EL (cell line): Measurements from ENCODE around the gene CSH2.
"Not testable (repeated sequence)": the region's sequence is repeated elsewhere in the genome, so short reads cannot be mapped to it uniquely, and the experiment has no call there.

Experiments used
- DNase-seq: peaks from one replicate; pipeline ENCODE4 v3.0.0-alpha.2; 2016

The CSH2 gene

DNA sequence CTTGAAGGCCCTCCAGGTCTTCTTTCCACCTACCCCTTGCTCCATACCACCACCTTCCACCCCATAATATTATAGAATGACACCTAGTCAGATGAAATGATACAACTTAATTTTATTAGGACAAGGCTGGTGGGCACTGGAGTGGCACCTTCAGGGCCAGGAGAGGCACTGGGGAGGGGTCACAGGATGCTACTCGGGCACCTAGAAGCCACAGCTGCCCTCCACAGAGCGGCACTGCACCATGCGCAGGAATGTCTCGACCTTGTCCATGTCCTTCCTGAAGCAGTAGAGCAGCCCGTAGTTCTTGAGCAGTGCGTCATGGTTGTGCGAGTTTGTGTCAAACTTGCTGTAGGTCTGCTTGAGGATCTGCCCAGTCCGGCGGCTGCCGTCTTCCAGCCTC, 21.3 kb upstream of the CSH2 start:
- DNase-seq = not testable (repeated sequence)

DNA sequence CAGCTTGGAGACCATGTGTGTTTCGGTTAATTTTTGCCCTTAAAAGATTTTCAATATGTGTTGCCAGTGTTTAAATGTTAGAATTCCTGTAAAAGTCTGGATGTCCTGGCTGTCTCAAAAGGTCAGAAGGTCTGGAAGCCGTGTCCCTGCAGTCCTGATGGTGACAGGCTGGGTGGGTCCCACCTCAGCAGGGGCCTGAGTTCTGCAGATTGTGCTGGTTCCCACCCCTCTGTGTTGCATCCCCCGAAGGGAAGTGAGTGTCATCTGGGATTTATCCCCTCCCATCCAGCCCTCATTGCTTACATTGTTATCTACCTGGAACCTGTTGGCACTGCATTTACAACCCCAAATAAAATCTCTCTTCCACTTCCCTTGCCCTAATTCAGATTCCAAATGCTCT, 20.5 kb upstream of the CSH2 start:
- DNase-seq = not testable (repeated sequence)

DNA sequence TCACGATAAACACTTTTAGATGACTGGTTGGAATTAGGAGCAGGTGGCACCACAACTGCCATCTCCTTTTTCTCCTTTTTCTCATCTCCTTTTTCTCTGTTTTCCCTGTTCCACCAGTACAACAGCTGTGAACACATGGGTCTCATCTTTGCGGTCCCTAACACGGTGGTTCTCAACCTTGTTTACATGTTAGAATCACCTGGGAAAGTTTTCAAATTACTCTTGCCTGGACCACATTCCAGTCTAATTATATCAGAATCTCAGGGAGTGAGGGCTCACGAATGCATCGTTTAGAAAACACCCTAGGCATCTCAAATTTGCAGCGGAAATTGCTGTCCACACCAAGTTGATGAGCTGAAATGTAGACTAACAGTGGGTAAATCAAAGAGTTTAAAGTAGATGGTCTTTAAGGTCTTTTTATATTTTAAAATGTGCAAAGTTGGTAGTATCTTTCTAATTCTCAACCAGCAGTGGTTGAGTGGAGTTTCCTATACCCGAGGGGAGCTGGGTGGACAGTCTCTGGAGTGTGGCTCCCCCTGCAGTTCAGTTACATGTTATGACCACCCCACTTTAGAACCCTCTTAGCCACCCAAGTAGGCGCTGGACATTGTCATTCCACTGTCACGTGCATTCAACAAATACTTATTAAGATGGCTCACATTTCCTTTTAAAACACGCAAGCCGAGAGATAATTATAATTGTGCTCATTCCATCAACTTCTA, 19.0 kb upstream of the CSH2 start:
- DNase-seq = not testable (repeated sequence)

DNA sequence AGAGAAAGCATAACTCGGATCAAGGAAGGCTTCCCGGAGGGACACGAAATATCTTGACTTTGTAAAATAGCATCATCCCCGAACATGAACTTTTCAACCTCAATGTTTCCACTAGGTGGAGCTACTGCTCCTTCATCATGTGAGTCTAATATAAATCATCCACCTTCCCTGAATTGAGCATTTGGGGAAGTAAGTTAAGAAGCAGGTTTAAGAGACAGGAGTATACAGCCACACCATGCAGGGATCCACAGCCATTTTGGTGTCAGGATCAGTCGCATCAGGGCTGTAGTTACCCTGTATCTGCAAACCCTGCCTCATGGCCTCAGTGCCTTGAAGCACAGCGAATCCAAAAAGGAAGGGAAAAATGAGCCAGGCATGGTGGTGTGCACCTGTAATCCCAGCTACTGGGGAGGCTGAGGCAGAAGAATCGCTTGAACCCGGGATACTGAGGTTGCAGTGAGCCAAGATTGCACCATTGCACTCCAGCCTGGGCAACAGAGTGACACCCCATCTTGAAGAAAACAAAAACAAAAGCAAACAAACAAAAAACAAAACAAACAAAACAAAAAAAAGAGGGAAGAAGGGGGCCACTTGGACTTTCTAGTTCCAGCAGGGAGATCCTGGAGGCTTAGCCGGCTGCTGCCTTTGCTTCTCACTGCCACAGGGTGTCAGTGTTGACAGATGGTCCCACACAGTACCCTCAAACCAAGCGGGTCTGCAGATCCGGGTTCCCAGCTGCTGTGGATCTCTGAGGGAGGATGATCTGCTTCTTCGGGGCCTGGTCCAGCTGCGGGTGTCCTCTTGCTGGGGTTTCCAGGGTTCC, 15.8 kb upstream of the CSH2 start:
- DNase-seq = peak; percentile 56

DNA sequence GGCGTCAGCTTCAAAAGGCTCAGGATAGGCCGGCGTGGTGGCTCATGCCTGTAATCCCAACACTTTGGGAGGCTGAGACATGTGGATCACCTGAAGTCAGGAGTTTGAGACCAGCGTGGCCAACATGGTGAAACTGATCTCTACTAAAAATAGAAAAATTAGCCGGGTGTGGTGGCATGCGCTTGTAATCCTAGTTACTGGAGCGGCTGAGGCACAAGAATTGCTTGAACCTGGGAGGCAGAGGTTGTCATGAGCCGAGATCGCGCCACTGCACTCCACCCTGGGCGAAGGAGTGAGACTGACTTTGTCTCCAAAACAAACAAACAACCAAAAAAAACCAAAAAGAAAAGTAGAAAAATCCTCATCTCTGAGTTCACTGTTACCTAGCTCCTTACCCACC, 11.6 kb upstream of the CSH2 start:
- DNase-seq = not testable (repeated sequence)

DNA sequence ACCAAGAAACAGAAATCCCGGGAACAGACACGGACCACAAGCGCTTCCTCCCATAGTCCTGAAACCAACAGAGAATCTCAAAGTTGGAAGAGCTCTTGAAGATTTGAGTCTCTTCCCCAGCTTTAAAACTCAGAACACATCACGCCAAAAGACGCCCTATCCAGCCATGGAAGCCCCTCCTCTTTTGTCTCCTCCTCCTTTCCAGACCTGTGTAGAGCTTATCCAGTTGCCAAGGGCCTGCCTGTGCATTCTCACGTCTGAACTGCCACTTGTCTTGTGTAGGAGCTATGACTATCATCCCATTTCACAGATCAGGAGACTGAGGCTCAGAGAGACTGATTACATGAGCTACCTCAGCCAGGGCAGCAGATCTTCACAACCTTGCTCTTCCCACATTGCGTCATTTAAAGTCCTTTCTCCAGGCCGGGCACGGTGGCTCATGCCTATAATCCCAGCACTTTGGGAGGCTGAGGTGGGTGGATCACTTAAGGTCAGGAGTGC, 9.2 kb upstream of the CSH2 start:
- not testable (repeated sequence) for DNase-seq

DNA sequence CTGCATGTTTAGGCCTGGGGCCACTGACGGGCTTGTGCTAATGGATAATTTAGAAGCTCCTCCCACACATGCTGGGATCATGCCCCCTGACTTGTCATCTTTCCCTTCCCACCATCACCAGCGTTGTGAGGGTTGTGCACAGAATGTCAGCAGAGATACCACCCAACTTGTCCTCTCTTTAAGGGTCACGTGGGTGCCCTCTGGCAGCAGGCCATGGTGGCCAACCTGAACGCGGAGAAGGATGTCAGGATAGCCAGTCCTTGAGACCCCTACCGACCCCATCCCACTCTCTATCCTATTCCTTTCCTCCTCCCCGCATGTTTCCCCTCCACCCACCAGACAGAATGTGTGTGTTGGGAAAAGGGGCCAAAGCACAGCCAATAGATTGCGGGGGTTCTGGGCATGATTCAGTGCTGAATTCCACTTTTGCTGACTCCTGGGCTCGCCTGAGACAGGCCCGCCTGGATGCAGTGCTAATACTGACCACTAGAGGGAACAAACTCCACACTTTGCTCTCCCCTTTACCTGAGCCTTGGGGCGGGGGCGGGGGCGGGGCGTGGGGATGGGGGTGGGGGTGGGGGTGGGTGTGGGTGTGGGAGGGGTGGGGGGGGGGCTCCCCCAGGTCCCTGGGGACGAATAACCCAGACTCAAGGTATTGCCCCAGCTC, 8.6 kb upstream of the CSH2 start, which contains the start of gene GH2:
TSS of gene GH2 (minus strand) at position 10 of the 667 bp plus-strand sequence. CDS start 143 bp downstream, outside the sequence.
- DNase-seq = peak; percentile 68

DNA sequence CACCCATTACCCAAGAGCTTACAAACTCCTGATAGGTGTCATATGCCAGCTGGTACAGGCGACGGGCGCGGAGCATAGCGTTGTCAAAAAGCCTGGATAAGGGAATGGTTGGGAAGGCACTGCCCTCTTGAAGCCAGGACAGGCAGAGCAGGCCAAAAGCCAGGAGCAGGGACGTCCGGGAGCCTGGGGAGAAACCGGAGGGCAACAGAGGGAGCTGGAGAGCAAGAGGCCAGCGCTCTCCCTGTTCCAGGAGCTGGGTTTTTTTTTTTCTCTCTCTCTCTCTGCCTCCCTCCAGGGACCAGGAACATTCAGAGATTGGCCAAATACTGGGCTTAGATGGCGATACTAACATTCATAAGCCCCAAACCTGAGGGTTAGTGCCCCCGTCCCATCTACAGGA, 7.9 kb upstream of the CSH2 start:
- peak; percentile 14 for DNase-seq

DNA sequence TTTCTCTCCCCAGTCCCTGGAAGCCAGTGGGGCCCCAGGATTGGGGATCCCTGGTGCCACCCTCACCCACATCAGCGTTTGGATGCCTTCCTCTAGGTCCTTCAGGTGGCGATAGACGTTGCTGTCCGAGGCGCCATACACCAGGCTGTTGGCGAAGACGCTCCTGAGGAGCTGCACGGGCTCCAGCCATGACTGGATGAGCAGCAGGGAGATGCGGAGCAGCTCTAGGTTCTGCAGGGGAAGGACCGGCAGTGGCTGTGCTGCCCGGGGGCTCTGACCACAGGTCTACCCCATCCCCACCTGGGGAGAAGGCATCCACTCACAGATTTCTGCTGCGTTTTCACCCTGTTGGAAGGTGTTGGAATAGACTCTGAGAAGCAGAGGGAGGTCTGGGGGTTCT, 7.2 kb upstream of the CSH2 start:
- no peak for DNase-seq

DNA sequence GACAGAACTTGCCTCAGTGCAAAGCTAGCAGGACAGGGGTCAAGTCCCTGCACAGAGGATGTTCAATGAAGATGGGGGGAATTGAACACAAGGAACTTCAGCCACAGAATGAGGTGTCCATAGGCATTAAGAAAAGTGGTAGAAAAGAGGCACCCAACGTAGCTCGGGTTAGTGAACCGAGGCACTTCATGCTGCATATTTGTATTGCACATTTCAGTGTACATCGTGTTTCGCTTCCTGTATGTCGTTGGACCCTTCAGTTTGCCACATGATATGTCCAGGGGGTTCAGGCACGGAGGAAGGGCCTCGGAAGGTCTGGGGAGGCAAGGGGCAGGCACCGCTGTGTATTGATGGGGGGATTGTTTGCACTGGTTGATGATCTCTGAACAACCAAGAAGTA, 4.9 kb upstream of the CSH2 start:
- DNase-seq = not testable (repeated sequence)

DNA sequence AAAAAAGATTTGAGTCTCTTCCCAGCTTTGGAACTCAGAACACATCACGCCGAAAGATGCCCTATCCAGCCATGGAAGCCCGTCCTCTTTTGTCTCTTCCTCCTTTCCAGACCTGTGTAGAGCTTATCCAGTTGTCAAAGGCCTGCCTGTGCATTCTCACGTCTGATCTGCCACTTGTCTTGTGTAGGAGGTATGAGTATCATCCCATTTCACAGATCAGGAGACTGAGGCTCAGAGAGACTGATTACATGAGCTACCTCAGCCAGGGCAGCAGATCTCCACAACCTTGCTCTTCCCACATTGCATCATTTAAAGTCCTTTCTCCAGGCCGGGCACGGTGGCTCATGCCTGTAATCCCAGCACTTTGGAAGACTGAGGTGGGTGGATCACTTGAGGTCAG, 1.2 kb upstream of the CSH2 start:
- not testable (repeated sequence) for DNase-seq

DNA sequence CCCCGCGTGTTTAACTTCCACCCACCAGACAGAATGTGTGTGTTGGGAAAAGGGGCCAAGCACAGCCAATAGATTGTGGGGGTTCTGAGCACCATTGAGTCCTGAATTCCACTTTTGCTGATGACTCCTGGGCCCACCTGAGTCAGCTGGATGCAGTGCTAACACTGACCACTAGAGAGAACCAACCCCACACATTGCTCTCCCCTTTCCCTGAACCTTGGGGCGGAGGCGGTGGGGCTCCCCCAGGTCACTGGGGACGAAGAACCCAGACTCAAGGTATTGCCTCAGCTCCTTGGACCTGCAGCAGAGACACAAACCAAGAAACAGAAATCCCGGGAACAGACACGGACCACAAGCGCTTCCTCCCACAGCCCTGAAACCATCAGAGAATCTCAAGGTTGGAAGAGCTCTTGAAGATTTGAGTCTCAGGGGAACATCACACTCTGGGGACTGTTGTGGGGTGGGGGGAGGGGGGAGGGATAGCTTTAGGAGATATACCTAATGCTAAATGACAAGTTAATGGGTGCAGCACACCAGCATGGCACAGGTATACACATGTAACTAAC, 667 bp upstream of the CSH2 start:
- DNase-seq = not testable (repeated sequence)

DNA sequence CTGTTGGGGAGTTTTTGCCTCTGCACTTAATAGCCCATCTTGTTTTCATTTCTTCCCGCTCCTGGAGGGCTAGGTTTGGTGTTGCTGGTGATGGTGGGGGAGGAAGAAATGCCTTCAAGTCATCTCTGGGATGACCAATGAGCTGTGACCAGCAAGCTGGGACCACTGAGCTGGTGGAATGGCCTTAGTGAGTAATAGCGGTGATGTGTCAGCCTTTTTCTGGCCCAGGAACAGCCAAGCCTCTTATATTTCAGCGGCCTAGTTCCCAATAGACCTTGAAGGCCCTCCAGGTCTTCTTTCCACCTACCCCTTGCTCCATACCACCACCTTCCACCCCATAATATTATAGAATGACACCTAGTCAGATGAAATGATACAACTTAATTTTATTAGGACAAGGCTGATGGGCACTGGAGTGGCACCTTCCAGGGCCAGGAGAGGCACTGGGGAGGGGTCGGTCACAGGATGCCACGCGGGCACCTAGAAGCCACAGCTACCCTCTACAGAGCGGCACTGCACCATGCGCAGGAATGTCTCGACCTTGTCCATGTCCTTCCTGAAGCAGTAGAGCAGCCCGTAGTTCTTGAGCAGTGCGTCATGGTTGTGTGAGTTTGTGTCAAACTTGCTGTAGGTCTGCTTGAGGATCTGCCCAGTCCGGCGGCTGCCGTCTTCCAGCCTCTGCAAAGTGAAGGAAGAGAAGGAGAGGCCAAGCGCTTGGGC, 1.7 kb downstream of the CSH2 start:
- peak; percentile 15 for DNase-seq

DNA sequence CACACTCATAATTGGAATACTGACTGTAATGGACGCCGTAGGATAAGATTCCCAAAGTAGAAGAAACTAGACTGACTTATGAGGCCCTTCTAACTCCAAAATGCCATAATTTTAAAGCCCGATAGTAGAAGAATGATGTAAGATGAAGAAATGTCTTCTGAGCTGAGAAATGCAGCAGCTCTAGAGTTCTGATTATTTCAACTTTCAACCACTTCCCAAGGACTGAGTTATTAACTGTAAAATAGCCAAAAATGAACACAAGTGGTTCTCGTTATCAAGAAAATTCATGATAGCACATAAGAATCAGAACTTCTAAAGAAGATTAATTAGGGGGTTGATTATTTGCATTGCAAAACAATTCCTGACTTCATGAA, 3.2 kb downstream of the CSH2 start:
- DNase-seq = not testable (repeated sequence)

DNA sequence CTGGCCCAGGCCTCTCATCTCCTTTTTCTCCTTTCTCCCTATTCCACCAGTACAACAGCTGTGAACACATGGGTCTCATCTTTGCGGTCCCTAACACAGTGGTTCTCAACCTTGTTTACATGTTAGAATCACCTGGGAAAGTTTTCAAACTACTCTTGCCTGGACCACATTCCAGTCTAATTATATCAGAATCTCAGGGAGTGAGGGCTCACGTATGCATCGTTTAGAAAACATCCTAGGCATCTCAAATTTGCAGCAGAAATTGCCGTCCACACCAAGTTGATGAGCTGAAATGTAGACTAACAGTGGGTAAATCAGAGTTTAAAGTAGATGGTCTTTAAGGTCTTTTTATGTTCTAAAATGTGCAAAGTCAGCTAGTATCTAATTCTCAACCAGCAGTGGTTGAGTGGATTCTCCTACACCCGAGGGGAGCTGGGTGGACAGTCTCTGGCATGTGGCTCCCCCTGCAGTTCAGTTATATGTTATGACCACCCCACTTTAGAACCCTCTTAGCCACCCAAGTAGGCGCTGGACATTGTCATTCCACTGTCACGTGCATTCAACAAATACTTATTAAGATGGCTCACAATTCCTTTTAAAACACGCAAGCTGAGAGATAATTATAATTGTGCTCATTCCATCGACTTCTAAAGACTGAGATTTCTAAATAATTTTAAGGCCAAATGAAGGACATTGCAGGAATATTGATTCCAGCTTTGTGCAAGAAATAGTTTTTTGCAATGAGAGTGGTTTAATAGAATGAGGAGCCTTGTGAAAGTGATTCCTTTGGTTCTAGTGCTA, 3.8 kb downstream of the CSH2 start:
- DNase-seq = peak; percentile 54

DNA sequence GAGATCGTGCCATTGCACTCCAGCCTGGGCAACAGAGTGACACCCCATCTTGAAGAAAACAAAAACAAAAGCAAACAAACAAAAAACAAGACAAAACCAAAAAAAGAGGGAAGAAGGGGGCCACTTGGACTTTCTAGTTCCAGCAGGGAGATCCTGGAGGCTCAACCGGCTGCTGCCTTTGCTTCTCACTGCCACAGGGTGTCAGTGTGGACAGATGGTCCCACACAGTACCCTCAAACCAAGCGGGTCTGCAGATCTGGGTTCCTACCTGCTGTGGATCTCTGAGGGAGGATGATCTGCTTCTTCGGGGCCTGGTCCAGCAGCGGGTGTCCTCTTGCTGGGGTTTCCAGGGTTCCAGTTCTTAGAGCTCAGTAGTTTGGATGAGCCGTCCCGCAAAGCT, 6.9 kb downstream of the CSH2 start:
- DNase-seq = not testable (repeated sequence)

DNA sequence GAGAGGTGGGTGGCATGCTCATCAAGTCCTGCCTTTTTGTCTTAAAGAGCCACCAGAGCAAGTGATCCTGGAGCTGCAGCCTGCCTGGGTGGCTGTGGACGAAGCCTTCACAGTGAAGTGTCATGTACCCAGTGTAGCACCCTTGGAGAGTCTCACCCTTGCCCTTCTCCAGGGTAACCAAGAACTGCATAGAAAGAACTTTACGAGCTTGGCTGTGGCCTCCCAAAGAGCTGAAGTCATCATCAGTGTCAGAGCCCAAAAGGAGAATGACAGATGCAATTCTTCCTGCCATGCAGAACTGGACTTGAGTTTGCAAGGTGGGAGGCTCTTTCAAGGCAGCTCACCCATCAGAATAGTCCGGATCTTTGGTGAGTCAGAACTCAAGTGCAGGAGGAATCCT, 14.2 kb downstream of the CSH2 start:
- DNase-seq = no peak

DNA sequence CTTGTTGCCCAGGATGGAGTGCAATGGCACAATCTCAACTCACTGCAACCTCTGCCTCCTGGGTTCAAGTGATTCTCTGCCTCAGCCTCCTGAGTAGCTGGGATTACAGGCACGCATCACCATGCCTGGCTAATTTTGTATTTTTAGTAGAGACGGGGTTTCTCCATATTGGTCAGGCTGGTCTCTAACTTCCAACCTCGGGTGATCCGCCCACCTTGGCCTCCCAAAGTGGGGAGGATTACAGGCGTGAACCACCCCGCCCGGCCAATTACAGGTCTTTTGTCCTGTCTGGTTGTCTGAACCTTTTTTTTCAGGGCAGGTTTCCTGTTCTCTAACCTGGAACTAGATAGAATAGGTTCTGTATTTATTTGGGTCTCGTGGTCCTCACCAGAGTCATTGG, 17.1 kb downstream of the CSH2 start:
- not testable (repeated sequence) for DNase-seq

DNA sequence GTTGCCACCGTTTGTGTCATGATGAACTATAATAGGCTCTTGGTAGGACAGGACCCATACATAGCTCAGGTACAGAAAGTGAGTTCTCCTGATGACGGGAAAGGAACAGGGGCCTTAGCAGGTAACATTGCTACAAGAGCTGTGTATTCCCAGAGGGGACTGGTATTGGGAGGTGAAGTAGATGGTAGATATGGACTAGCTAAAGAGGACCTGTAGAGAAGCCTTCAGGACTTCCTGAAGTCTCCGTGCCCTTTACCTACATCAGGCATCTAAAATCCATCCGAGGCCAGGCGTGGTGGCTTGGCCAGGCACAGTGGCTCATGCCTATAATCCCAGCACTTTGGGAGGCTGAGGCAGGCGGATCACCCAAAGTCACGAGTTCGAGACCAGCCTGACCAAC, 18.3 kb downstream of the CSH2 start:
- no peak for DNase-seq

DNA sequence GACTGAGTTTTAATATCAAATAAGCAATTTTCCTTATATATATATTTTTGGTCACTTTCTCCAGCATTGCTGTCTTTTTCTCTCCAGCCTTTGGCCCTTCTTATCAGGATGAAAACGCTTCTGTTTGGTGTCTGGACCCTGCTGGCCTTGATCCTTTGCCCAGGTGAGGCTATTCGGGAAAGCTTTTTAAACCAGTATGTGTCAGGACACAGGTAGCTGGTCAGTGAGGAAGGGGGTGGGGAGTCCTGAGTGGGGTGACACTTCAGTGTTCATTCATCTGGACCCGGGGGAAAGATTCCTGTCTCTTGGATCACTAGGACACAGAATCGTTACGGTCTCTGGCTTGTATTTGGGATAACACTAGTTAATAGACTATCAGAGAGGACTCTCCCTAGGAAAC, 18.8 kb downstream of the CSH2 start:
- no peak for DNase-seq

DNA sequence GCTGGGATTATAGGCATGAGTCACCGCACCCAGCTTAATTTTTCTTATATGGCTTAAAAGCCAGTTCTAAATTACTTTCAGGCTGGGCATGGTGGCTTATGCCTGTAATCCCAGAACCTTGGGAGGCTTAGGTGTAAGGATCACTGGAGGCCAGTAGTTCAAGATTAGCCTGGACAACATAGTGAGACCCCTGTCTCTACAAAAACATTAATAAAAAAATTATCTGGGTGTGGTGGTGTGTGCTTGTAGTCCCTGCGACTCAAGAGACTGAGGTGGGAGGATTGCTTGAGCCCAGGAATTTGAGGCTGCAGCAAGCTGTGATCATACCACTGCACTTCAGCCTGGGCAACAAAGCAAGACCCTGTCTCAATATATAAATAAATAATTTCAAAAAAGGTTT, 20.2 kb downstream of the CSH2 start:
- no peak for DNase-seq

DNA sequence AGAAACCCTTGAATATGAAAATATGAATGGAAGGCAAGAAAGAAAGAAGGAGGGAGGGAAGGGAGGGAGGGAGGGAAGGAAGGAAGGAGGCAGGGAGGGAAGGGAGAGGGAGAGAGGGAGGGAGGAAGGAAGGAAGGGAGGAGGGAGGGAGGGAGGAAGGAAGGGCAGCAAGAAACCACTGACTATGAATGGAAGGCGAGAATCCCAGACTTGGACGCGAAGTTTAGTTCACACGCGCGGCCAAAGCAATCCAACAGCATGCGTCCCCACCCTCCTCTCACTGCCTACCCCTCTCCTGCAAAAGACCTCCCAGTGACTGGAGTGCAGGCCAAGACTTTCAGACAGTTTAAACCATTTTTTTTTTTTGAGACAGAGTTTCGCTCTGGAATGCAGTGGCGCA, 23.1 kb downstream of the CSH2 start:
- no peak for DNase-seq
